SH-SY5Y (cell line): ENCODE data around the gene SLC9A9.

Experiments used
- GATA2 ChIP-seq: IDR thresholded peaks from 2 replicates; pipeline ENCODE4 v1.6.1; 2011; ENCODE audit warnings: mild to moderate bottlenecking, low read depth, low read length
- GATA3 ChIP-seq: IDR thresholded peaks from 2 replicates; pipeline ENCODE4 v1.6.1; 2011; ENCODE audit warnings: low read depth, mild to moderate bottlenecking, low read length, moderate library complexity

Gene SLC9A9

GRCh38 chr3:143809121-143809621, 39.1 kb downstream of the SLC9A9 start:
- TF ChIP-seq GATA2 = no peak
- TF ChIP-seq GATA3 = no peak

DNA sequence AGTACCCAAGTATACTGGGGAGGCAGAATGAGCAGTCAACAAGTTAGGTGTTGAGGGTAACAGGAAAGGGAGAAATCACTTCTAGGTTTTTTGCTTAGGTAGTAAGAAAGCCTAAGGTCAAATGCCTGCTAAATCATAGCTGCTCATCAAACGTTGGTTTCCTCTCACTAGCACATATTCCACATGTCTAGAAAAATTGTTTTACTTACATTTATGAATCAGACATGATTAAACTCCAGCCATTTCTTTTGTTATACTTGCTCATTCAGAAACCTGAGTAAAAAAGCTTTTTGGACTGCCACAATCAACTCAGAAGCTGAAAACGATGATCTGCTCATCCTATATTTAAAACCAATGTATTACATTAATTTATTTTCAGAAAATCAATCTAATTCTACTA, 40.2 kb downstream of the SLC9A9 start:
- TF ChIP-seq GATA3 (no peak), GATA2 (no peak)

- no peak for TF ChIP-seq GATA2
- no peak for TF ChIP-seq GATA3
Observed at GRCh38 chr3:143806038-143806437, 42.2 kb downstream of the SLC9A9 start.

DNA sequence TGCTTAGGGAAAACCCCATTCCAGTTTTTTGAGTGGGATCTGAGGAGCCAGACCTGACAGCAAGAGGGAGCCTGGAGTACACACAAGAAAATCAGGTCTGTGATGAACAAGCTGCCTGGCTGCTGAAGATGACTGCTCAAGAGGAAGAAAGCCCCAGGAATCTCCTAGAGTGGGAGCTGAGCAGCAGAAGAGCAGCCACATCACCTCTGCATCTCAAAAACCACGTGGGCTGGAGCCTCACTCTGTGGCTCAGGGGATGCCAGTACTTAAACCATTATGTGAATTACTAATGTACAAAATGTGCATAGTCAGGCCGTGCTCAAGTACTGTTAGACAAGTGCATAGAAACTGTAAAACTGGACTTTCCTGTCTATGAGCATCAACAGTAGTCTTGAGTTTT, 52.4 kb downstream of the SLC9A9 start:
- no peak for TF ChIP-seq GATA3

DNA sequence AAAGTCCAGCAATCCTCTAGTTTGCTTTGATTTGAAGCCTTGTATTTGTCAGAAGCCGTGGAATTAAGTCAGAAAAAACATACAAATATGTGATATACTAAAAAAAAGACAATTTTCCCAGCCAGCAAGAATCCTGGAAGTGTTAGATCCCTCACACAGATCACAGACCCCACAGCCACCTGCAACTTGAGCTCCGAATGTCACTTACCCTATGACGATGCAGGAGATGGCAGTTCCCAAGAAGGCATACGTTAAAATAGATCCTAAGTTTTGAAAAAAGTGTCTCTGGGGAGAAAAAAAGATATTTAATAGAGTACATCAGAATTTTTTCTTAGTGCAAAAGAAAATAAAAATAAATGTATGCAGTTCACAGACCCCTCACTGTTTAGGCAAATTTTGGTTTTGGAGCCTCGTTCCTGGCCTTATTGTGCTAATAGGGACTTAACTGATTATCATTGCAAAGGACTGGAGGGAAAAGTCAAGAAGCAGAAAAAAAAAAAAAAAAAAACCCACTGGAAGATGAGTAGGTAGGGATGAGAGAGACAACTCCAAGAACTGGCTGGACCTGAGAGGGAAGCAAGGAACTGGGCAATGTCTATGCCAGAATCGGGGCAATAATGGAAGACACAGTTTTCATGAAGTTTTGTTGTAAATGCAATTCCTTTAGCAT, 53.3 kb downstream of the SLC9A9 start:
- TF ChIP-seq GATA3 (no peak), GATA2 (no peak)

- TF ChIP-seq GATA3 (no peak), GATA2 (no peak)
Observed at GRCh38 chr3:143793971-143794370, 54.3 kb downstream of the SLC9A9 start.

DNA sequence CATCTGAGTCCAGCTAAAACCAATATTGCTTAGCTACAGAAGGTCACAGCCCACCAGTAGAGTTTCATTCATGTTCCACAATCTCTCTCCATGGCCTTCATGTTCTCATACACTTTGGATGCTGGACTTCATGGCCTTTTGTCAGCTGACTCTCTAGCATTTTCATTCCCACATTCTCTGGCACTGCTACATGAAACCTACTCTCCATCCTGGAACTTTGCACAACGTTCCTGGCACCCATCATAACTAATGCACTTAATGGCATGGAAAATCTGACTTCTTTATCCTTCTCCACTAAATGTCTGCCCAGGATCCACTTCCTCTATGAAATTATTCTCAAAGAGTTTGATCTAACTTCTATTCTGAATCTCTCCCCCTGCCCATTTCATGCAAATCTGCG, 56.9 kb downstream of the SLC9A9 start:
- TF ChIP-seq GATA2 (no peak), GATA3 (no peak)

DNA sequence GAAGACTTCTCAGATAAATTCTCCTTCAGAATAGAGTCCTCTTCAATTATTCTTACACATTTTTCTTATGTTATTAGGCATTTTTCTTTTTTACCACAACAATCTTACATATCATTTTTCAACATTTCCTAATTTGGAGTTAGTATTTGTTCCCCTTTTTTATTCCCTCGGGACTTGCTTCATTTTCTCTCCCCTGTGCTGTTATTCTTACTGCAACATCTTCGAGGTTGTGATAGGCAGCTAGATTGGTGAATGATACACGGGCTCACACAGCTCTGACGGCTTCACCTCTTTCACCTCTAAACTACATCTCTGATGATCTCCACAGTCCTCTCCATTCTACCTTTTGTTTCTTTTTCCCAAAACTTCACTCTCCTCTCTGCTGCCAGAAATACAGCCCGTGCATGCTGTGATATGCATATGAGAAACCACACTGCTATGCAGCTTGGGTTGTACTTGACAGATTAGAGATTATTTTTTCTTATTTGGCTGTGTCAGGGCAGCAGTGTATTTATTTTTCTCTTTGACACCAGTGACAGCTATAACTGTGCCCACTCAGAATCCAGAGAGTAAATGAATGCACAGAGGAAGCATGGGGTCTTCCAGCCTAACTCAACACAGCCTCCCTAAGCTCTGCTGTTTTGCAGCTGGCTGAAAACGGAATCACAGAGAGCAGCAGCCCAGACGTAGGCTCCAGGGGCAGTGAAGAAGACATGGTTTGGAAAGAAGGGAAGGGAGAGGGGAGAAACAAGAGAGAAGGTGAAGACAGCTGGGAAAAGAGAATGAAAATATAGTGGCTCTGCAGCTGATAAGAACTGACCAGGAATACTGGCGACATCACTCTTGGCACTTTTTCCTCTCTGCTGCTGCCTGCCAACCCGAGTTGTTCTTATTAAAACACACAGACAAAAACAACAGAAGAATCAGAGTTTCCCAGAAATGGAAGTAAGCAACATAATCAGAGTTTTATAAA, 61.8 kb downstream of the SLC9A9 start:
- TF ChIP-seq GATA3 (no peak), GATA2 (no peak)

- no peak for TF ChIP-seq GATA3
- no peak for TF ChIP-seq GATA2
Observed at GRCh38 chr3:143784446-143784845, 63.8 kb downstream of the SLC9A9 start.

DNA sequence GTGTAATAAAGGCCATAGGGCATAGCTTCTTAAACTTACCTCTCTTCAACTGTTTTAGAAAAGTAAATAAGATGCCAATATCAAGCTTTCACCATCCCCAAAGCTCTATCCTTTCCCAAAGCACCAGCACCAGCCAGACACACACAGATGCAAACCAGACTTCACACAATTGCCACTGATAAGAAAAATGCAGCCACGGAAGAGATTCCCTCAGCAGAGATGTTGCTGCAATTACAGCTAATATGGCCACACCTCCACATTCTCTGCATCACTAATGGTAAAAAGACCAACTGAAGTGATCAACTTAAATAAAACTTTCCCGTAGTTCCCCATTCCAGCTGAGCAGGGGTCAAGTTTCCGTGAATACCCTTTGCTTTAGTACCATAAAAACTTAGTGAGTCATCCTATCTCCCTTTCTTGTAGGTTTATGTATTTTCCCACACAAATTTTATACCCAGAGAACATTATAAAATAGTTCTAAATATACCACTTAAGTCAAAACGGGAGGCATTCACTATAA, 64.4 kb downstream of the SLC9A9 start:
- no peak for TF ChIP-seq GATA2
- TF ChIP-seq GATA3 = no peak

DNA sequence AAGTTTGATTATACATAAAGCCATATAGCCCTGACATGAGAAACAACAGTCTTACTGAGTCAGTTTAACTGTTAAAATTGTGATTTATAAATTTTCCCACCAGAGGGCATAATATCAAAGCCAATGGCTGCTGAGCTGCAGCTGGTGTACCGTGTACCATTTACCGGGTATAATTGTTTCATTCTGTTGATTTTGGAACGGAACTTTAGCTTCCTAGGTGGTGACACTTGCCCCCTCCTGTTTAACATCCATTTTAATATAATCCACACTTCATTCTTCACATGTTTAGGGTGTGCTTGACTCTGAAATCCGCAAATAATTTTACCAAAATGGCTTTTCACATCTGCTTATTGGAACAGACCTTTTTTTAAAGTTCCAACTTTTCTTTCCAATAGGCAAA, 72.8 kb downstream of the SLC9A9 start:
- no peak for TF ChIP-seq GATA3
- no peak for TF ChIP-seq GATA2

GRCh38 chr3:143771939-143772338, 76.3 kb downstream of the SLC9A9 start:
- TF ChIP-seq GATA3 (no peak), GATA2 (no peak)

- TF ChIP-seq GATA3 = no peak
- TF ChIP-seq GATA2 = no peak
Observed at GRCh38 chr3:143771258-143771657, 77.0 kb downstream of the SLC9A9 start.

- no peak for TF ChIP-seq GATA2
- TF ChIP-seq GATA3 = no peak
Observed at GRCh38 chr3:143770391-143770790, 77.9 kb downstream of the SLC9A9 start.

DNA sequence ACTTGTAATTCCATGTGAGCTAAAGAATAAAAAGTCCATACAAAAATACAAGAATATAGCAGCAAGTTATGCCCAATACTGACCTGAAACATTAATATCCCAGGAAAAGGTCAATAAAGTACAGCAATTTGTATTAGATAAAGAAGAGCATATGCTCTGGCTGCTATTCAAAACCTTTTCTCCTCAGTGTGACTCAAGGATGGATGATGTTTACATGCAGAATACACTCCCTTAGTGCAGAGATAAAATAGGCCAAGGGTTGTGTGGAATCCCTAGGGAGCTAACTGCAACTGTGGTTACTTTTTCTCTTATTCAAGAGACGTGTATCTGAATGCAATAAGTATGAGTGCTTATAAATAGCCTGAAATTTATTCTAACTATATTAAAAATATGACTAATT, 78.7 kb downstream of the SLC9A9 start:
- TF ChIP-seq GATA3 (no peak), GATA2 (no peak)

GRCh38 chr3:143764840-143765239, 83.4 kb downstream of the SLC9A9 start:
- TF ChIP-seq GATA2 = no peak
